ENCODE measurements around the gene ABCA7.
A peak's percentile ranks its signal among the peaks of the same experiment; 100 is the strongest.

Gene ABCA7

DNA sequence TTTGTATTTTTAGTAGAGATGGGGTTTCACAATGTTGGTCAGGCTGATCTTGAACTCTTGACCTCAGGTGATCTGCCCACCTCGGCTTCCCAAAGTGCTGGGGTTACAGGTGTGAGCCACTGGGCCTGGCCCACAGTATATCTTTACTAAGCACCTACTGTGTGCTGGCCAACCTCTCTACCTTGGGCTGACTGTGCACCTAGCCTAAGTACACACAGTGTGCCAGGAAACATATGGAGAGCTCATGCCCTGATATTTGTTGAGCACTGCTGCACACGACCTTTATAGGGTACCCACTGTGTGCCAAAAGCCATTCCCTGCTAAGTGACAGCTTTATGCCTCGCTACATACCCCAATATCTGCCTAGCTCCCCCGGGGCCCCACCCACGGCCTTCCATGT, 20.8 kb downstream of the ABCA7 start:
- DNase-seq, result no peak

DNA sequence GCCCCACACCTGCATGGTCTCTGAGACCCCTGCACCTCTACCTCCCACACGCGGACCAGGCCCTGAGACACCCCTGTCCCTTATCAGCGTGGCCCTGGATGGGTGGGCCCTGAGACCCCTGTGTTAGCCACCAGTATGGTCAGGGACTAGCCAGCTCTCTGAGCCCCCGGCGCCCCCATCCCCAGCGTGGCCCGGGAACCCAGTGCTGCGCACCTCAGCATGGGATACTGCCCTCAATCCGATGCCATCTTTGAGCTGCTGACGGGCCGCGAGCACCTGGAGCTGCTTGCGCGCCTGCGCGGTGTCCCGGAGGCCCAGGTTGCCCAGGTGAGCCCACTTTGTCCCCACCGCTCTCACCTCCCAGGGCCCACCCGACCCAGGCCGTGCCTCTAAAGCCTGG, 22.1 kb downstream of the ABCA7 start:
- DNase-seq, result no peak

DNA sequence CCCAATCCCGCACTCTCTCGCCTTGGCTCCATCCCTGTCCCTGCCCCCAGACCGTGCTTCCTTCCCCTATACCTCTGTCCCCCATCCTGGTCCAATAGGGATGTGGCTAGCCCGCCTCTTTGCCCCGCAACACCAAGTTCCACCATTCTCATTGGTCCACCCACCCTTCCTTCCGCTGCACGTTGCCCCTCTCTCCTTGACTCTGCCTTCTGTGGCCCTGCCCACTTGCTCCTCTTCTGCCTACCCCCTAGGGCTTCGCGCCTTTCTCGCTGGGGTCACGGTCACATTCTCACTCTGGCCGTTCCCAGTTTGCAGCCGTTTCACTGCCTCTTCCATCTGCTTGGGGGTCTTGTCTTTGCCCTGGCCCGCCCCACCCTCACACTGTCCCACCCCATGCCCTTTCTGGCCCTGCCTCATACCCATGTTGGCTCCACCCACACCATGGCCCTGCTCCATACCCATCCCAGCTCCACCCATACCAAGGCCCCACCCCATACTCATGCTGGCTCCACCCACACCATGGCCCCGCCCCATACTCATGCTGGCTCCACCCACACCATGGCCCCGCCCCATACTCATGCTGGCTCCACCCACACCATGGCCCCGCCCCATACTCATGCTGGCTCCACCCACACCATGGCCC, 22.6 kb downstream of the ABCA7 start:
- no peak for DNase-seq

DNA sequence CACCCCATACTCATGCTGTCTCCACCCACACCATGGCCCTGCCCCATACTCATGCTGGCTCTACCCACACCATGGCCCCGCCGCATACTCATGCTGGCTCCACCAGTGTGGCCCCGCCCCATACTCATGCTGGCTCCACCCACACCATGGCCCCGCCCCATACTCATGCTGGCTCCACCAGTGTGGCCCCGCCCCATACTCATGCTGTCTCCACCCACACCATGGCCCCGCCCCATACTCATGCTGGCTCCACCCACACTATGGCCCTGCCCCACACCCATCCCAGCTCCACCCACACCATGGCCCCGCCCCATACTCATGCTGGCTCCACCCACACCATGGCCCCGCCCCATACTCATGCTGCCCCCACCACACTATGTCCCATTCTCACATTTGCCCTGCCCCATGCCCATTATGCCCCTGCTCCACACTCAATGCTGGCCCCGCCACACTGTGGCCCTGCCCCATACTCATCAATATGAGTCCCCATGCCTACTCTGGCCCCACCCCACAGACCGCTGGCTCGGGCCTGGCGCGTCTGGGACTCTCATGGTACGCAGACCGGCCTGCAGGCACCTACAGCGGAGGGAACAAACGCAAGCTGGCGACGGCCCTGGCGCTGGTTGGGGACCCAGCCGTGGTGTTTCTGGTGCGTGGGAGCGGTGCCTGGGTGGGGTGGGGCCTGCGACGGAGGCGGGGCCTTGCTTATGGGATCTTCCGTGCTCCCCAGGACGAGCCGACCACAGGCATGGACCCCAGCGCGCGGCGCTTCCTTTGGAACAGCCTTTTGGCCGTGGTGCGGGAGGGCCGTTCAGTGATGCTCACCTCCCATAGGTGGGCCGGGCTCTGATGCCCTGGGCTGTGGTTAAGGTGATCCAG, 23.4 kb downstream of the ABCA7 start:
- DNase-seq, result peak; percentile 61

DNA sequence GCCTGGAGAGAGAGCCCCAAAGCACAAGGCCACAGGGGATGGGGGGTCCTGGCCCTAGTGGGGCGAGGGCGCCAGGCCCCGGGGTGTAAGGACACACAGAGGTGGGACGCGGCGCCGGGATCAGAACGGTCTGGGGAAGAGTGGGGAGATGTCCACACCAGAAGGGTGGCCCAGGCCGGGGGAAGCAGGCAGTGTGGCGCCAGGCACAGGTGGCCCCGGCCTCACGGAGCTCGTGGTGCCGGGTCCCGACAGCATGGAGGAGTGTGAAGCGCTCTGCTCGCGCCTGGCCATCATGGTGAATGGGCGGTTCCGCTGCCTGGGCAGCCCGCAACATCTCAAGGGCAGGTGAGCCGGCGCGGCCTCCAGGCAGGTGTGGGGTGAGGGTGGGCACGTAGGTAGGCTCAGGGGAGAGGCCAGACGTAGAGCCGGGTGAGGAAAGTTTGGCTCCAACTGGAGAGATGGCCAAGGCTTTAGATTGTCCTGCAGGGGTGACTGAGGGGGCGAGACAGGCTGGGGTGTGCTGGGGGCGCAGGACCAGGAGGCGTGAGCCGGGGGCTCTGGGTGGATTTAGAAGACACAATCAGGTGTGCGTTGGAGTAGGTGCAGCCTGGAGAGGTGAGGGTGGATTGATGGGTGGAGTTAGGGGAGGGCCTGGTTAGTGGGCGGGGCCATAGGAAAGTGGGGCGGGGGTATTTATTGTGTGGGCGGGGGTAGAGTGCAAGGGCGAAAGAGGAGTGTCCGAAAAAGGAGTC, 24.2 kb downstream of the ABCA7 start:
- DNase-seq, result no peak

DNA sequence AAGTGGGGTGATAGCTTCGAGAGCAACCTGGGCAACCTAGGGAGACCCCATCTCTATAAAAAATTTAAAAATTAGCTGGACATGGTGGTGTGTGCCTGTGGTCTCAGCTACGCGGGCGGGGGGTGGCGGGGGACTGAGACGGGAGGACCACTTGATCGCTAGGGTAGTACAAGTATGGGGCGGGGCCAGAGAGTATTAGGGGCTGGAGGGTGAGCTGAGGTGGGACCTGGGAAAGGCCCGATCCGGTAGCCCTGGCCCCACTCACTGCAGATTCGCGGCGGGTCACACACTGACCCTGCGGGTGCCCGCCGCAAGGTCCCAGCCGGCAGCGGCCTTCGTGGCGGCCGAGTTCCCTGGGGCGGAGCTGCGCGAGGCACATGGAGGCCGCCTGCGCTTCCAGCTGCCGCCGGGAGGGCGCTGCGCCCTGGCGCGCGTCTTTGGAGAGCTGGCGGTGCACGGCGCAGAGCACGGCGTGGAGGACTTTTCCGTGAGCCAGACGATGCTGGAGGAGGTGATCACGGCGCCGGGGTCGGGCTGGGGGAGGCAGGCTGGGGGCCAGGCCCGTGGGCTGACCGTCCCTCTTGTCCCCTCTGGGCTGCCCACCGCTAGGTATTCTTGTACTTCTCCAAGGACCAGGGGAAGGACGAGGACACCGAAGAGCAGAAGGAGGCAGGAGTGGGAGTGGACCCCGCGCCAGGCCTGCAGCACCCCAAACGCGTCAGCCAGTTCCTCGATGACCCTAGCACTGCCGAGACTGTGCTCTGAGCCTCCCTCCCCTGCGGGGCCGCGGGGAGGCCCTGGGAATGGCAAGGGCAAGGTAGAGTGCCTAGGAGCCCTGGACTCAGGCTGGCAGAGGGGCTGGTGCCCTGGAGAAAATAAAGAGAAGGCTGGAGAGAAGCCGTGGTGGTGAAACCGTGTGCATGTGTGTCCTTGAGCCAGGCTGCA, 25.0 kb downstream of the ABCA7 start:
- peak; percentile 65 for DNase-seq

DNA sequence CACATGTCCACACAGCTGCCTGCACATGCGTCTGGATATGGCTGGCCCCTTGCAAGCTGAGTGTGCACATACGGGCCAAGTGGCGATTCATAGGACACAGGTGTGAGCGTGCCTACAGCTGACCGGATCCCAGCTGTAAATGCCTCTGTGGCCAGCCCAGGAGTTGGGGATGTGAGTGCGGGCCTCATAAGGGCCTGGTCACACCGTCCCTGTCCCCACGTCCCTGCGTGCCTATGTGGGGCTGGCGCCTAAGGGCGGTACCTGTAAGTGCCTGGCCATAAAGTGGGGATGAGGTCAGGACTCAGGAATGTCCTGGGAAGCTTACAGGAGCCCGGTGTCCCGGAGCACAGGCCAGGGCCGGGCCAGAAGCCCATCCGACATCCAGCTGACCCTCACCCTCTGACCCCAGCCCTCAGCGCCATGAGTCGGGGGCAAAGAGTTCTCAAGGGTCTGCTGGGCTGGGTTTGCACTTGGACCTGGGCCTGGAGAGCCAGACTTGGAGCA, 25.8 kb downstream of the ABCA7 start:
- no peak for DNase-seq

DNA sequence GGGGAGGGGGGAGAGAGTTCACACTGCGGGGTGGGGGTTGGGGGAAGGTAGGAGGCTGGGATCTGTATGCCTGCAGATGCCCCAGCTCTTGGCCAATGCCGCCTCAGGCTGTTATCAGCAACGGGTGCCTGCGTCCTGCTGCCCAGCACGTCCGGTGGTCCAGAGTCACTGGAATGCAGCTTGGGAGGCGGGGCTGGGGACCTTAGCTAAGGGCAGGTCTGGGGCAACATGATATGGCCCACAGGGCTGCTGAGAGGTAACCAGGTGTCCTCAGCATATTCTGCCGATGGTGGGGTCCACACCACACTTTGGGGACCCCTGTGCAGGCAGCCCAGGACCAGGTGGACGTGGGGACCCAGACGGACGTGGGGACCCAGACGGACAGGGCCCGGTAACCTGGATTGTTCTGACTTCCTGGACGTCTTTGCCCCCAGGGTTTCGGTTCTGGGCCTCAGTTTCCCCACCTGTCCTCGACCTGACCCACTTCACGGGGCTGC, 26.4 kb downstream of the ABCA7 start:
- DNase-seq, result no peak

DNA sequence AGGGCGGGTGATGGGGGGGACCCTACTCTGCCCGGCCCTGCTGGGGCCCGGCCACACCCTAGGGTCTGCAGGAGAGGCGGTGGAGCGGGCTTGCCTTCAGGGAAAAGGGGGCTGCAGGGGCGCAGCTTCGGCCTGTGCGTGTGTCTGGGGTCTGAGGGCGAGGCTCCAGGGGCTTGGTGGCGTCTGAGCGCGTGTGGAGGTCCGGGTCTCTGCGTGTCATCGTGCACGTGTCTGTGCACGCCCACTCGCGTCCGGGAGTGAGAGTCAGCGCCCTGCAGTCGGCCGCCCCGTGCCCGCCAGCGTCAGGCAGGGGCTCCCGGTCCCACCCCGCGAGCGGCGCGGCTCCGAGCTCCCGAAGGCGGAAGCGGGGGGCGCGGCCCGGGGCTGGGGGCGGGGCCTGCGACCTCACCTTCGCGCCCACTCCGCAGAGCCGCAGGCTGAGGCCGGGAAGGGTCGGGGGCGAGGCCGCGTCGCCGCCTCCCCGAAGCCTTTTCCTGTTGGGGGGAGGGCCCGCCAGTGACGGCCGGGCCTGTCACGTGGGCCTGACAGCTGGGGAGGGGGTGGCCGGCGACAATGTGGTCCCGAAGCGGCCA, 26.9 kb downstream of the ABCA7 start, which contains the start of gene ARHGAP45:
TSS of gene ARHGAP45 (plus strand) at position 420 of the 593 bp plus-strand sequence. CDS start 239 bp downstream, outside the sequence.
- DNase-seq, result peak; percentile 80

DNA sequence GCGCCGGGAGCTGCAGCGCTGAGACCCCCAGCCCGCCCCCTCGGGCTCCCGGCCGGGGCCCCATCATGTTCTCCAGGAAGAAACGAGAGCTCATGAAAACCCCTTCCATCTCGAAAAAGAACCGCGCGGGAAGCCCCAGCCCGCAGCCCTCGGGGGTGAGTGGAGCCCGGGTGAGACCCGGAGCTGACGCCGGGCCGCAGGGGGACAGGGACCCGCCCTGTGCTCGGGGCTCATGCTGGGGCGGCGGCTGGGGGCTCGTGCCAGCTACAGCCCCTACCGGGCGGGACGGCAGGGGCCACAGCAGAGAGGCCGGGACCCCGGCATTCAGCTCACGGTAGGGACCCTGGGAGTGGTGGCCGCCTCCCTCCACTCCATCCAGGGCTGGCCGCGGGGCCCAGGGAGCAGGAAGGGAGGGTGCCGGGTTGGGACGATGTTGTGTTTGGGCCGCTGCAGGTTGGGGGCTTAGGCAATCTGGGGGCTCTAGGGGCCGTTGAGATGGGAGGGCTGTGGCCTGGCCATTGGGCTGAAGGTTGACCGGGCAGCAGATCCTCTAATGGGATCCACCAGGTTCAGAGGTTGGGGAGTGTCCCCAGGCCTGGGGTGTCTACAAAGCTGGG, 27.5 kb downstream of the ABCA7 start:
- no peak for DNase-seq

DNA sequence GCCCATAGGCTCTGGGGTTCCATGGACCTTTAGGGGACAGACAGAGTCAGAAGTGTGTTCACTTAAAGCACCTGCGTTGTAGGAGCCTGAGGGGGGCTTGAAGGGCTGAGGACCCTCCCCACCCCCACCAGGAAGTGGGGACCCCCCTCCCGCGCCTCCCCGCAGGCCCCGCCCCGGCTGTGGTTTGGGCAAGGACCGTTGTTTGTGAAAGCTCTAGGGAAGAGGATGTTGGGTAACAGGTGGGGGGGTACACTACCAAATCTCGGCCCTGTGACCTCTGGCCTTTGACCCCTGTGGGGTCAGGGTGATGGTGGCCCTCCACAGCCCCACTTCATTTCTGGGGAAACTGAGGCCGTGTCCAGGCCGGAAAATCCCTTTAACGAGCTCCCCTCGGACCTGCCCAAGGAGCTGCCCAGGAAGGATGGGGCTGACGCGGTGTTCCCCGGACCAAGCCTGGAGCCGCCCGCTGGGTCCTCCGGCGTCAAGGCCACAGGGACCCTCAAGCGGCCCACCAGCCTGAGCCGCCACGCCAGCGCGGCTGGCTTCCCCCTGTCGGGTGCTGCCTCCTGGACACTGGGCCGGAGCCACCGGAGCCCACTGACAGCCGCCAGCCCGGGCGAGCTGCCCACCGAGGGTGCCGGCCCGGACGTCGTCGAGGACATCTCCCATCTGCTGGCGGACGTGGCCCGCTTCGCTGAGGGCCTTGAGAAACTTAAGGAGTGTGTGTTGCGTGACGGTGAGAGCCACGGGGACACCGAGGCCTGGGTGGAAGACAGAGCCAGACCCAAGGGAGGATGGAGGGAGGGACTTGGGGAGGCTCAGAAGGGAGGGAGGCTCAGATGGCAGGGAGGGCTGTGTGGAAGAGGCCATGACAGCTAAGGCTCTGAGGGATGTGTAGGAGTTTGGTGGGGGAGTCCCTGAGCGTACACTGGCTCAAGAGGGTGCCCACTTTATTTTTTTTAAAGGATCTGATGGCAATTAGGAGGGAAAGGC, 28.4 kb downstream of the ABCA7 start:
- DNase-seq, result peak; percentile 43

DNA sequence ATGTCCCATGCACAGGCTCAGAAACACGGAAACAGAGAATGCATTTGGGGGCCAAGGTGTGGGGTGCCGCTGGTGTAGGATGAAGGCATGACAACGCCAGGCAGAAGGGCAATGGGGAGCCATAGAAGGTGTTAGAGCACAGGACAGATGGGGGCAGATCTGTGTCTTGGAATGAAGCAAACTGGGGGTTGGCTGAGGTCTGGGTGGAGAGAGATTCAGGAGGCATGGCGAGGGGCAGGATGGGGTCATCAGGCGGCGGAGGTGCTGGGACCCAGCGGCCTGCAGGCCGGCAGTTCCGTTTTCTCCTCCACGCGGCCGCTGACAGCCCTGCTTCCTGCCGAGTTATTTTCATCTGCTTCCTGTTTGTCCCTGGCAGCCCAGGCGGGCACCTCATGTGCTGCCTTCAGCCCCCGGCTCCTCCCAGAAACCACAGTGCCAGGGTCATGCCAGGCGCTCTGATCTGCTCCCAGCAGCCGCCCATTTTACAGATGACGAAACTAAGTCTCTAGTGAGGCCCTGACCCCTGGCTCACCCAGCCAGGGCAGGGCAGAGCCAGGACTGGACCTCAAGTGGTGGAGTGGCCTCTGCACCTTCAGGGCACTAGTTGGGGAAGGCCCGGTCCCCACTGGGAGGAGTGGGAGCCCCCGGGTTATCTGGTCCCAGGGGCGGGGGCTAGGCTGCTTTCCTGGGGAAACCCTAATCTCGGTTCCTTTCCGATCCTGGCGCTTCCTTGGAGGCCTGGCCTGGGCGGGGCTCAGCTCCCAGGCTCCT, 29.3 kb downstream of the ABCA7 start:
- DNase-seq, result peak; percentile 55

DNA sequence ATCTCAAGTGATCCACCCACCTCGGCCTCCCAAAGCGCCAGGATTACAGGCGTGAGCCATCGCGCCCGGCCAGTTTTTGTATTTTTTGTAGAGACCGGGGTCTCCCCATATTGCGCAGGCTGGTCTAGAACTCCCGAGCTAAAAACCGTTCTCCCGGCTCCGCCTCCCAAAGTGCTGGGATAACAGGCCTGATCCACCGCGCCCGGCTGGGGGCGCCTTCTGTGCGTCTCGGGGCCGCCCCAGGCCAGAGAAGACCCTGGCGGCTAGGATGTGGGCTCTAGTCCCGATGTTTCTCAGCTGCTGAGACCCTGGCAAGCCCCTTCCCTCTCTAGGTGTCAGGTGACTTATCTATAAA, 30.6 kb downstream of the ABCA7 start:
- no peak for DNase-seq

DNA sequence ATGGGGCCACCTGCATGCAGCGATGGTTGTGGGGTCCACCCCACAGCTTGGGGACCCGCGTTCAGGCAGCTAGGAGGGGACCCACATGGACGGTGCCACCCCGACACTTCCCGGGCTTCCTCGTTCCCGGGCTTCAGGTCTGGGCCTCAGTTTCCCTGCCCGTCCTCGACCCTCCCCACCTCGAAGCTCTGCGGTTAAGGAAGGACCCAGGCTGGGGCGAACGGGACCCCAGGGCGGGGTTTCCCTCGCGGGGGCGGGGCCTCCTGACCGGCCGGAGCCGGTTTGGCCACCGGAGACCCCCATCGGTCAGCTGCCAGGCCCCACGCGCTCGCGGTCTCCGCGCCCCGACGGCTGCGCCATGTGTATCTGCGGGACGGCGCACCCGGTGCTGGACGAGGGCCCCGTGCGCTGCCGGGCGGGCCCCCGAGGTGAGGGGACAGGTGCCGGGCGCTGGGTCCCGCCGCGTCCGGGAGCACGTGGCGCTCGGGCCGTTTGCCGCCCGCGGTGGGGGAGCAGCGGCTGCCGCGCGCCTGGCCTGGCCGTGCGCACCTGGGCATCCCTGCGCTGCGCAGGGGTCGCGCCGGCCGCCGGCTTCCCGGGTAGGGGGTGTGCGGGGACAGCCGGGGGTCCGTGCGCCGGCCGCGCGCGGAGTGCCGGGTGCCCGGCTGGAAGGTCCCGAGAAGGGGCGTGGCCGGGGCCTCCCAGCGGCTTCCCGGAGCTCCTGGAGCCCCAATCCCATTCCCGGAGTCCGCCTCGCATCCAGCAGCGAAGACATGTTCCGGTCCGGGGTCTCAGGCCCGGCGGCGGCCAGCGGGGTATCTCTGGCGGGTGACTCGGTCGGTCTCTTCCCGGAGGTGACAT, 31.3 kb downstream of the ABCA7 start:
- no peak for DNase-seq

DNA sequence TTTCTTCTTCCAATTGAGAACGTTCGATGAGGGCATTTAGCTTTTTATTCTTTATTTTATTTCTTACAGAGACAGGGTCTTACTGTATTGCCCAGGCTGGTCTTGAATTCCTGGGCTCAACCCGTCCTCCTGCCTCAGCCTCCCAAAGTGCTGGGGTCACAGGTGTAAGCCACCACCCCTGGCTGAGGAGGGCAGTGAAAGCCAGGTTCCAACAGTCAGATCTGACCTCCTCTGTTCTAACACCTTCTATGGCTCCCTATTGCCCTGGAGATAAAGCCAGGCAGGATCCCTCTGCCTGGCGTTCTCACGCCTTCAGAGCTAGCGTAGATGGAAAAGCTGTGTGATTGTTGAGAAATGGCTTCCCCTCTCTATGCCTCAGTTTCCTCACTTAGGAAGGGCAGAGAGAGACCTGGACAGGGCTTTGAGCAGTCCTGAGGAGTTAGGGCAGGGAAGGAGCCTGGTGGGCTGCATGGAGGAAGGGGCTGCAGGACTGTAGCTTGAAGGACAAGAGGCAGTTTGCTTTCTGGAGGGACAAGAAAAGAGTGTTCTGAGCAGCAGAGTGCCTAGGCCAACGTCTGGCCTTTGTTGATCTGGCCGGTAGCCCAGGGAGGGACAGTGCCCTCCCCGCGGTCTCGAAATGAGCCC, 32.6 kb downstream of the ABCA7 start:
- DNase-seq, result no peak

DNA sequence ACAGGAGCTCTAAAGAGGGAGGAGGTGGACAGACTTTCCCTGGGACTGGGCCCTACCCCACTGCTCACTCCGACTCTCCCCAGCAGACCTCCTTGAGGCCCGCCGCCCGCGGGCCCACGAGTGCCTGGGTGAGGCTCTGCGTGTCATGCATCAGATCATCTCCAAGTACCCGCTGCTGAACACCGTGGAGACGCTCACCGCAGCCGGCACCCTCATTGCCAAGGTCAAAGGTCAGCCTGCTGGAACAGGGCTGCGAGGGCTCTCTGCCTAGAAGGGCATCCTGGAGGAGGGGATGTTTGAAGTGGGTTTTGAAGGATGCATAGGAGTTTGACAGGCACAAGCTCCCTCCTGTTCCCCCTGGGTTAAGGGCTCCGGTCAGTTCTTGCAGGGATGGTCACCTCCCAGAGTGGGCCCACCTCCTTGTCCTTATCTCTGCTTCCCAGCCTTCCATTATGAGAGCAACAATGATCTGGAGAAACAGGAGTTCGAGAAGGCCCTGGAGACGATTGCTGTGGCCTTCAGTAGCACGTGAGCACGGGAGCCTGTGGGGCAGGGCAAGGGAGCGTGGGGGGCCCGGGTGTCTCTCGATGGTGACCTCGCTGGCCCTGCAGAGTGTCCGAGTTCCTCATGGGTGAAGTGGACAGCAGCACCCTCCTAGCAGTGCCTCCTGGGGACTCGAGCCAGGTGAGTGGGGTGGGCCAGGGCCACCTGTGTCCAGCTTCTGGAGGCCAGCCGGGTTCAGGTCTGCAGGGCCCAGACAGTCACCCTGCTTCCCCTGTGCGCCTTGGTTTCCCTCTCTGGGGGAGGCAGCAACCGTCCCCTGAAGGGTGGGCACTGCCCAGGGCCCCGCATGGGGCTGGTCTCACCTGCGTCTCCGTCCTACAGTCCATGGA, 33.4 kb downstream of the ABCA7 start:
- no peak for DNase-seq
